Mucosa of stomach (tissue), 1 donor: ENCODE data around the gene C1orf87.

Experiments used
- H3K27me3 ChIP-seq: one replicate; pipeline ENCODE4 v1.7.0; 2013; ENCODE audit warnings: mild to moderate bottlenecking, low read length; ENCODE audit not compliant: control insufficient read depth, insufficient read depth
- H3K36me3 ChIP-seq: one replicate; pipeline ENCODE4 v1.7.0; 2013; ENCODE audit warnings: low read length; ENCODE audit not compliant: control insufficient read depth, insufficient read depth
- H3K4me1 ChIP-seq: one replicate; pipeline ENCODE4 v1.7.0; 2013; ENCODE audit warnings: mild to moderate bottlenecking, low read length; ENCODE audit not compliant: control insufficient read depth, insufficient read depth
- H3K4me3 ChIP-seq: one replicate; pipeline ENCODE4 v1.7.0; 2013; ENCODE audit warnings: low read length
- H3K9ac ChIP-seq: one replicate; pipeline ENCODE4 v1.7.0; 2013; ENCODE audit warnings: mild to moderate bottlenecking, low read length, moderate library complexity
- H3K9me3 ChIP-seq: one replicate; pipeline ENCODE4 v1.7.0; 2013; ENCODE audit warnings: mild to moderate bottlenecking, low read length, moderate library complexity; ENCODE audit not compliant: control insufficient read depth
- donor health status: Pancreatic carcinoma.

The C1orf87 gene

DNA sequence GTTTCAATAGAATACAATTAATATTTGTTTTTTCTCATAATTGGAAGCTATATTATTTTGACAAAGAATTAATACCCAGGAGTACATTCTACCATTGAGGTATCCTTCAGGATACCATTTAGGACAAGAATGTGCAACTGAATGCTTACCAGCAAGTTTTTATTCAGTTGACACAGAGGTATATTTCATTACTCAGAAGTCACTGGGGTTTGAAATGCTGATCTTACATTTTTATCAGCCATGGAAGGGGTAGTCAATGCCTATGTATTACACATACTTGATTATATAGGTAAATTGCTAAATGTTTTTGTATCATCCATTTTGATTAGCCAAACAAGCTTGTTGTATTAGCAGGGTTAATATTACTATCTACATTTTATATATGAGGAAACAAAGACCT, 48.0 kb downstream of the C1orf87 start:
- no peaks in the 10 kb centered on the region for H3K27me3 ChIP-seq
- no peaks in the 10 kb centered on the region for H3K9me3 ChIP-seq
- H3K9ac ChIP-seq = no peak overlapping the region
- no peaks in the 10 kb centered on the region for H3K4me1 ChIP-seq
- no peaks in the 10 kb centered on the region for H3K36me3 ChIP-seq
- no peak overlapping the region for H3K4me3 ChIP-seq

DNA sequence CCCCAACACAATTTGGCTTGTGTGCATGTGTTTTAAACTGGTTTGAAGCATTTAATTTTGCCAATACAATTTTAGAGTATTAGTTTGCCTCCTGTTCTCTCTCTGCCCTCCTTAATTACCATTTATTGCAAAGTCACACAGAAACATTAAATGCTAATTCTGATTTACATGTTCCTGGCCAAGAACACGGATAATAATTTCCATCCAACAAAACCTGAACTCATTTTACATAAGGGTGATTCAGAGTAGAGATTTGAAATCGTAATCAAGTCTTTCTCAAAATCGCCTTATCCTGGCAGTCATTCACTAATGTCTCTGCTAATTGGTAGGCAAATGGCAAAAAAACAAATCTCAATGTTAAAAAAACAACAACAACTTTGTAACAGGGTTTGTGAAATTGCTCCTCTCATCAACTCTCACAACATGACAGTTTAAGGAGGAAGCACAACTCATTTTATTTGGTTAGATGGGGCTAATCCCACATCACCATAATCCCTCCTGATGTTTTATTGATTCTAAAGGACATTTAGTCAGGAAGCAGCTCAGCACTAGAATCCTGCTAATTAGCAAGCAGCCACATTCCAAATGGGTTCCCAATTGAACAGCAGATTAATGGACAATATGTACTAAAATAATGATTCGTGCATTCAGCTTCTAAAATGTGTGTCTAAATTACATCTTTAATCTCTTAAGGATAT, 55.9 kb downstream of the C1orf87 start:
- Histone ChIP-seq H3K9ac (no peak overlapping the region), H3K27me3 (no peaks in the 10 kb centered on the region), H3K4me3 (no peak overlapping the region), H3K9me3 (no peaks in the 10 kb centered on the region), H3K4me1 (no peaks in the 10 kb centered on the region), H3K36me3 (no peaks in the 10 kb centered on the region)

GRCh38 chr1:60010690-60011089, 62.9 kb downstream of the C1orf87 start:
- H3K27me3 ChIP-seq = no peaks in the 10 kb centered on the region
- no peak overlapping the region for H3K9ac ChIP-seq
- H3K9me3 ChIP-seq = no peaks in the 10 kb centered on the region
- no peak overlapping the region for H3K4me3 ChIP-seq
- H3K36me3 ChIP-seq = no peaks in the 10 kb centered on the region
- H3K4me1 ChIP-seq = no peaks in the 10 kb centered on the region

GRCh38 chr1:60008500-60008899, 65.1 kb downstream of the C1orf87 start:
- no peak overlapping the region for H3K9ac ChIP-seq
- no peaks in the 10 kb centered on the region for H3K9me3 ChIP-seq
- H3K36me3 ChIP-seq = no peaks in the 10 kb centered on the region
- no peaks in the 10 kb centered on the region for H3K27me3 ChIP-seq
- H3K4me3 ChIP-seq = no peak overlapping the region
- no peaks in the 10 kb centered on the region for H3K4me1 ChIP-seq

DNA sequence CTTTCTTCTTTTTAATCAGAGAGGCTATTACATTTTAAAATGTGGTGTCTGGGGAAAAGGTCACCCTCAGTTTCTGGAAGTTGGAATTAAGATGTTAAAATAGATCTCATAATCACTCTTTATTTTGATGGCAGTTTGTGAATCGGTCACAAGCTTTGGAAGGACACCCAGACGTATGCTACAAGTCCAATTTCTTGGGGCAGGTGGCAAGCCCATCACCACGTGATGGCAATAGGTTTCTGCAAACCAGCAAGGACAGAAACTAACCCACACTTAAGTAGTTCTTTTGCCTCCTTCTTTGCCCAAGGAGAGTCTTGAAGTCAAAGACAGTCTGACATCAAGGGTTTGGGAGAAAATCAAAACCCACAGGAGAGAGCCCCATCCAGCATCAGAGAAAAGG, 72.9 kb downstream of the C1orf87 start:
- Histone ChIP-seq H3K27me3 (no peaks in the 10 kb centered on the region), H3K4me1 (no peaks in the 10 kb centered on the region), H3K9ac (no peak overlapping the region)

DNA sequence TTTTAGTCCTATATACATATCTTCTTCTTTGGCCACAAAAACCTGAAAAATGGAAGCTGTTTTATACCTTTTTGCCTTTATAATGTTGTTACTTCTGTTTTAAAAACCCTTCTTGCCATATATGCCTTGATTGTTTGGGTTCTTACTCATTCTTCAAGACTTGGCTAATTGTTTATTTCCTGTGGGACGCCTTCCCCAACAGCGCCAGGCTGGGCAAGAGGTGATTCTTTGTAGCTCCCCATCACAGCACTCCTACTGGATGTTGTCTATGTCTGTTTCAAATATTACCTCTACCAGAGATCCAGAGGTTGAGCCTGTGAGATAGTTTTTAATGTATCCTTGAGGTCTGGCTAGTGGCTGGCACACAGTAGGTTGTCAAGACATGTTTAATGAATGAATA, 73.8 kb downstream of the C1orf87 start:
- no peak overlapping the region for H3K9ac ChIP-seq
- no peaks in the 10 kb centered on the region for H3K27me3 ChIP-seq
- no peaks in the 10 kb centered on the region for H3K36me3 ChIP-seq
- H3K4me3 ChIP-seq = no peak overlapping the region
- no peaks in the 10 kb centered on the region for H3K4me1 ChIP-seq
- H3K9me3 ChIP-seq = no peaks in the 10 kb centered on the region

More for the DNA sequence above, 72.9 kb downstream of the C1orf87 start:
- Histone ChIP-seq H3K4me3 (no peak overlapping the region), H3K9me3 (no peaks in the 10 kb centered on the region), H3K36me3 (no peaks in the 10 kb centered on the region)

DNA sequence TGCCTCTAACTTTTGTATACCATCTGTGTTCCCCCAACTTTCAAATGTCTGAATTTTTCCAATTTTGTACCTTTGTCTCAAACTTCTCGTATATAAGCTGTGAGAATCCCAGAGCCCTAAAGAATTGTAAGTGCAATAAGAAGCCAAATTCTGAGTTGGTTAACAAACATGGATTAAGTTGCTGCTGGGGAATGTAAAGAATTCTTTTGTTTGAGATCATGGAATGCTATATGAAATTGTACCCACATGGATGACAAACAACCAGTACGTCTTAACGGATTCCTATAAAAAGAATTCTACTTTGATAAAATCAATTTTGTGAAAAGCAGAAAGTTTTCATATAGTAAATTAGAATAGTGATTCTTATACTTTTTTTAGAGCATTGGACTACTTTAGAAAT, 74.6 kb downstream of the C1orf87 start:
- Histone ChIP-seq H3K4me3 (no peak overlapping the region), H3K9me3 (no peaks in the 10 kb centered on the region), H3K36me3 (no peaks in the 10 kb centered on the region), H3K4me1 (no peaks in the 10 kb centered on the region), H3K27me3 (no peaks in the 10 kb centered on the region), H3K9ac (no peak overlapping the region)

DNA sequence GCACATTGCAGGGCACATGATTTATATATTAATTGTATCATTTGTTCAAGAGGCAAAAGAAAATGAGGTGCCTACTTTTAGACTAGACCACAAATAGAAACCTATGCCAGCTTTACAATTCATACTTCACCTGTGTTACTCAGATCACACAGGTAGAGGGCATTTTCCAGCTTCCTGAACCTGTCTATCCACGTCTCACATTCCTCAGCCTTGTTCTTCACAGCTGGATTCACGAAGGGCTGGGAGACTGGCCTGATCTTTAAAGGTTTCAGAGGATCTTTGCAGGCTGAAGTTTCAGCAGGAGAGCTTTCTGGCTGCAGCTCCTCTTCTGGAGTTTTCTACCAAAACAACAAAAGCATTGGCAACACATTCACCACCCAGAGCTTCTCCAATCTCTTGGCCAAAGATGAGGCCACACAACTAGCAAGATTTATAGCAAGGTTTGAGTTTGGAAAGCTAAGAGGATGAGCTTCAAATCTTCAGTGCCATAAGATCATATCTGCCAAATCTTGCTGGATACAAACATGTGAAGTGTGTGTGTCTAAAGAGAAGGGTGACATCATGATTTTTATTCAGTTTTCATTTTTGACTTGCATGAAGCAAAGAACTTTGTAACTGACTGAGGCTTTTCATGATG, 76.0 kb downstream of the C1orf87 start:
- Histone ChIP-seq H3K36me3 (no peaks in the 10 kb centered on the region), H3K9me3 (no peaks in the 10 kb centered on the region), H3K4me3 (no peak overlapping the region), H3K4me1 (no peaks in the 10 kb centered on the region), H3K9ac (no peak overlapping the region), H3K27me3 (no peaks in the 10 kb centered on the region)

- Histone ChIP-seq H3K36me3 (no peaks in the 10 kb centered on the region), H3K4me1 (no peaks in the 10 kb centered on the region), H3K9ac (no peak overlapping the region), H3K4me3 (no peak overlapping the region), H3K9me3 (no peaks in the 10 kb centered on the region), H3K27me3 (no peaks in the 10 kb centered on the region)
Measured at GRCh38 chr1:59994302-59995198, 79.0 kb downstream of the C1orf87 start.

- H3K27me3 ChIP-seq = no peaks in the 10 kb centered on the region
- H3K4me1 ChIP-seq = no peaks in the 10 kb centered on the region
- no peaks in the 10 kb centered on the region for H3K9me3 ChIP-seq
- H3K36me3 ChIP-seq = no peaks in the 10 kb centered on the region
- no peak overlapping the region for H3K9ac ChIP-seq
- no peak overlapping the region for H3K4me3 ChIP-seq
Measured at GRCh38 chr1:59992040-59992820, 81.3 kb downstream of the C1orf87 start.

GRCh38 chr1:59990470-59990869, 83.1 kb downstream of the C1orf87 start:
- H3K9ac ChIP-seq = no peak overlapping the region
- H3K4me1 ChIP-seq = no peaks in the 10 kb centered on the region
- no peaks in the 10 kb centered on the region for H3K36me3 ChIP-seq
- no peaks in the 10 kb centered on the region for H3K27me3 ChIP-seq
- no peaks in the 10 kb centered on the region for H3K9me3 ChIP-seq
- no peak overlapping the region for H3K4me3 ChIP-seq
